Endodermal cell (in vitro differentiated cells): ENCODE data around the gene PDE5A. TPM values are rescaled to one million over a fixed set of nuclear protein-coding genes. Genes with fewer than 3 reads are reported as not detected.

Source experiments
- DNase-seq: peaks from one replicate; pipeline ENCODE4 v3.0.0-alpha.2; 2017
- H3K27ac ChIP-seq: 2 replicates; pipeline ENCODE4 v1.5.1; 2013; ENCODE audit warnings: mild to moderate bottlenecking, low read depth, low read length, moderate library complexity
- H3K27me3 ChIP-seq: 2 replicates; pipeline ENCODE4 v1.6.1; 2013; ENCODE audit warnings: mild to moderate bottlenecking, low read length, moderate library complexity; ENCODE audit not compliant: insufficient read depth, control insufficient read depth, poor library complexity, severe bottlenecking
- H3K36me3 ChIP-seq: 2 replicates; pipeline ENCODE4 v1.7.0; 2013; ENCODE audit warnings: mild to moderate bottlenecking, low read length, moderate library complexity; ENCODE audit not compliant: control insufficient read depth, insufficient read depth
- H3K4me1 ChIP-seq: one replicate; pipeline ENCODE4 v1.7.0; 2013; ENCODE audit warnings: low read length; ENCODE audit not compliant: control insufficient read depth, insufficient read depth
- H3K4me3 ChIP-seq: 2 replicates; pipeline ENCODE4 v1.5.1; 2013; ENCODE audit warnings: mild to moderate bottlenecking, low read length, moderate library complexity
- H3K9ac ChIP-seq: 2 replicates; pipeline ENCODE4 v1.6.1; 2013; ENCODE audit warnings: mild to moderate bottlenecking, low read length, moderate library complexity; ENCODE audit not compliant: poor library complexity, severe bottlenecking; ENCODE audit errors: extremely low read depth
- H3K9me3 ChIP-seq: 2 replicates; pipeline ENCODE4 v1.6.1; 2013; ENCODE audit warnings: mild to moderate bottlenecking, low read length, moderate library complexity; ENCODE audit not compliant: control insufficient read depth
- H3K27ac Mint-ChIP-seq: 2 replicates; pipeline ENCODE4 v1.8.0; 2020; ENCODE audit warnings: mixed read lengths
- H3K27me3 Mint-ChIP-seq: 2 replicates; pipeline ENCODE4 v1.8.0; 2021; ENCODE audit warnings: mild to moderate bottlenecking, mixed read lengths; ENCODE audit not compliant: insufficient read depth
- H3K36me3 Mint-ChIP-seq: 2 replicates; pipeline ENCODE4 v1.8.0; 2020; ENCODE audit warnings: low read depth, mixed read lengths
- H3K4me1 Mint-ChIP-seq: 2 replicates; pipeline ENCODE4 v1.8.0; 2020; ENCODE audit warnings: mixed read lengths
- H3K4me3 Mint-ChIP-seq: 2 replicates; pipeline ENCODE4 v1.8.0; 2020; ENCODE audit warnings: mild to moderate bottlenecking, moderate library complexity, mixed read lengths
- H3K9me3 Mint-ChIP-seq: 2 replicates; pipeline ENCODE4 v1.8.0; 2020; ENCODE audit warnings: mild to moderate bottlenecking, mixed read lengths
- CTCF ChIP-seq: fragments of 200-600 bp; sonication (generic); conservative IDR thresholded peaks from 2 replicates; pipeline ENCODE4 v1.5.0; 2021; ENCODE audit warnings: antibody characterized with exemption, mild to moderate bottlenecking
- WGBS, 2 experiments: methylation state at CpG; one replicate each; pipeline versions ENCODE4 v1.1.5 to v1.1.7; 2013; ENCODE audit warnings: missing lambda C conversion rate in 2 of 2, mixed read lengths in 1 of 2; ENCODE audit not compliant: insufficient coverage in 1 of 2, insufficient read length in 1 of 2; 5-methylcytosine and 5-hydroxymethylcytosine counted together
- total RNA-seq, 2 donors: library from RNA; stranded (reverse); fragmentation: NEBNext Ultra II Directional in 1 of 2; extraction: Animal tissue kit (Norgen Biotek cat#: 25700) in 1 of 2; gene quantifications; 2 replicates in 1 of 2; 3 replicates in 1 of 2; pipeline ENCODE4 v1.2.1, GENCODE V29; 2021

Gene PDE5A
- total RNA-seq, 2 donors from 2014 or later = 36.3 to 37.8 TPM

DNA sequence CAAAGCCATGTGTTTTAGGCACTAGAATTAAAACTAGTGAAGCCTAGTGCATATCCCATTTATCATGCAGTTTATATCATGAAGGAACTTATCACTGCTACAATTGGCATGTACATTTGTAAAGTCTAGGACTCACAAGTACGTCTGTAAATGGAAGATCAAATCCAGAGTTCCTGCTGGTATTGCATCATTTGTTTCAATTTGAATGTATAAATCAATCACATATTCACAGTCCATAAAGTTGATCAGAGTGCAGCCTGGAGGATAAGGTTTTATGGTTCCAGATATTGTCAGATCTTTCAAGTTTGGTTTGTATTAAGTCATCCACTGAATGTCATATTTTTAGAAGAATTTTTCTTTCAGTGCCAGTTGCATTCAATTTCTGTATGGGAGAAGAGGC is 32.6 kb upstream of the PDE5A start:
- 86% methylated on average over 1 of the region's 1 CpG; no CpG with 5 or more reads in 1 of the 2 experiments for WGBS, 2 experiments
- Mint-ChIP-seq H3K4me1 (peaks cover 5% of the 10 kb centered on the region), H3K27ac (no peak overlapping the region), H3K27me3 (no peaks in the 10 kb centered on the region), H3K4me3 (no peak overlapping the region), H3K9me3 (no peaks in the 10 kb centered on the region), H3K36me3 (no peaks in the 10 kb centered on the region)
- Histone ChIP-seq H3K9me3 (no peaks in the 10 kb centered on the region), H3K4me1 (no peaks in the 10 kb centered on the region), H3K9ac (no peak overlapping the region), H3K27me3 (no peaks in the 10 kb centered on the region), H3K27ac (no peak overlapping the region), H3K4me3 (no peak overlapping the region), H3K36me3 (no peaks in the 10 kb centered on the region)
- no peak for DNase-seq
- TF ChIP-seq CTCF = no peak

- H3K4me1 Mint-ChIP-seq = peaks cover 5% of the 10 kb centered on the region
- no peaks in the 10 kb centered on the region for H3K36me3 Mint-ChIP-seq
These were observed 31.0 kb upstream of the PDE5A start for GRCh38 chr4:119659576-119659975.

GRCh38 chr4:119657111-119657611 is 28.6 kb upstream of the PDE5A start:
- H3K27ac ChIP-seq = no peak overlapping the region
- H3K4me3 Mint-ChIP-seq = no peak overlapping the region
- H3K27me3 Mint-ChIP-seq = no peaks in the 10 kb centered on the region

More at GRCh38 chr4:119659576-119659975, 31.0 kb upstream of the PDE5A start:
- Mint-ChIP-seq H3K27ac (no peak overlapping the region), H3K9me3 (no peaks in the 10 kb centered on the region), H3K27me3 (no peaks in the 10 kb centered on the region), H3K4me3 (no peak overlapping the region)
- Histone ChIP-seq H3K36me3 (no peaks in the 10 kb centered on the region), H3K27me3 (no peaks in the 10 kb centered on the region), H3K9ac (no peak overlapping the region), H3K4me1 (no peaks in the 10 kb centered on the region), H3K27ac (no peak overlapping the region), H3K4me3 (no peak overlapping the region), H3K9me3 (no peaks in the 10 kb centered on the region)
- no peak for DNase-seq
- TF ChIP-seq CTCF = no peak

More at GRCh38 chr4:119657111-119657611, 28.6 kb upstream of the PDE5A start:
- no peak for TF ChIP-seq CTCF
- H3K4me1 Mint-ChIP-seq = peaks cover 5% of the 10 kb centered on the region
- H3K9me3 Mint-ChIP-seq = no peaks in the 10 kb centered on the region
- no peak for DNase-seq
- Histone ChIP-seq H3K4me1 (no peaks in the 10 kb centered on the region), H3K4me3 (no peak overlapping the region), H3K9me3 (no peaks in the 10 kb centered on the region), H3K9ac (no peak overlapping the region), H3K36me3 (no peaks in the 10 kb centered on the region), H3K27me3 (no peaks in the 10 kb centered on the region)
- H3K27ac Mint-ChIP-seq = no peak overlapping the region
- H3K36me3 Mint-ChIP-seq = no peaks in the 10 kb centered on the region
